Activated CD8-positive, alpha-beta T cell treated with anti-CD3 and anti-CD28 coated beads, Interleukin-2, amount 10 ng/mL, durations not matched to agents 7 days and 5 days (primary cell): ENCODE measurements around the gene PCIF1. TPM values are rescaled to one million over a fixed set of nuclear protein-coding genes. Genes with fewer than 3 reads are reported as not detected.
"Not testable (repeated sequence)": the region's sequence is repeated elsewhere in the genome, so short reads cannot be mapped to it uniquely, and the experiment has no call there.

Experiments
- ATAC-seq: fragments of 150-1000 bp; cut with Tn5 transposase; one replicate; pipeline ENCODE4 v1.10.0; 2021; ENCODE audit warnings: moderate library complexity
- CTCF ChIA-PET: fragments of 350-600 bp; sonication (Branson Sonifier 250); formaldehyde crosslinking; loops from one replicate; lab custom pipeline; 2021; ENCODE audit warnings: antibody characterized with exemption; lab: Charles Lee
- POLR2A ChIA-PET: fragments of 350-600 bp; sonication (Branson Sonifier 250); formaldehyde crosslinking; loops from one replicate; lab custom pipeline; 2021; ENCODE audit warnings: antibody characterized with exemption; lab: Charles Lee
- DNase-seq: peaks from one replicate; pipeline ENCODE4 v3.0.0-alpha.2; 2020
- H3K27ac Mint-ChIP-seq: one replicate; pipeline ENCODE4 v1.8.0; 2021; ENCODE audit warnings: mild to moderate bottlenecking, mixed read lengths
- H3K27me3 Mint-ChIP-seq: one replicate; pipeline ENCODE4 v1.8.0; 2021; ENCODE audit warnings: low read depth, mixed read lengths
- H3K36me3 Mint-ChIP-seq: one replicate; pipeline ENCODE4 v1.8.0; 2021; ENCODE audit warnings: low read depth, mixed read lengths
- H3K4me1 Mint-ChIP-seq: one replicate; pipeline ENCODE4 v1.8.0; 2021; ENCODE audit warnings: low read depth, mixed read lengths
- H3K4me3 Mint-ChIP-seq: one replicate; pipeline ENCODE4 v1.8.0; 2021; ENCODE audit warnings: mild to moderate bottlenecking, mixed read lengths
- H3K9me3 Mint-ChIP-seq: one replicate; pipeline ENCODE4 v1.8.0; 2022; ENCODE audit warnings: mixed read lengths; ENCODE audit not compliant: insufficient read depth
- total RNA-seq, 2 experiments: library from RNA; stranded (reverse); gene quantifications; one replicate each; pipeline ENCODE4 v1.2.3, GENCODE V29; 2021

Gene PCIF1
- total RNA-seq, 2 experiments from 2014 or later: 40.3 to 41.2 TPM

DNA sequence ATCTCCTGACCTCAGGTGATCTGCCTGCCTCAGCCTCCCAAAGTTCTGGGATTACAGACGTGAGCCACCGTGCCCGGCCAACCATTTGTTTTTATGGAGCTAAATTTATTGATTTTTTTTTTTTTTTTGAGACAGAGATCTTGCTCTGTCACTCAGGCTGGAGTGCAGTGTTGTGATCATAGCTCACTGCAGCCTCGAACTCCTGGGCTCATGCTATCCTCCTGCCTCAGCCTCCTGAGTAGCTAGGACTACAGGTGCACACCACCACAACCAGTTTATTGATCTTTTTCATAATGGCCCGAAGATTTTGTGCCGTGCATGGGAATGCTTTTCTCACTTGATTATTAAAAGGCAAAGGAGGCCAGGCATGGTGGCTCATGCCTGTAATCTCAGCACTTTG is 54.3 kb downstream of the PCIF1 start:
- ChIA-PET CTCF (interaction anchor here (0.6 to 6.8 kb wide), 8 partner anchors 10 to 713 kb away, joined by 3 to 138 read pairs (median 14); partner anchors contain the start of gene ZNF335), POLR2A (interaction anchor here (1.7 kb wide), 1 partner anchor 16 kb away, joined by 5 read pairs; no protein-coding TSS in a partner anchor)
- H3K9me3 Mint-ChIP-seq, H3K4me3 Mint-ChIP-seq, H3K4me1 Mint-ChIP-seq, H3K36me3 Mint-ChIP-seq, ATAC-seq, DNase-seq, H3K27ac Mint-ChIP-seq: not testable (repeated sequence)
- peaks cover 33% of the 10 kb centered on the region for H3K27me3 Mint-ChIP-seq

DNA sequence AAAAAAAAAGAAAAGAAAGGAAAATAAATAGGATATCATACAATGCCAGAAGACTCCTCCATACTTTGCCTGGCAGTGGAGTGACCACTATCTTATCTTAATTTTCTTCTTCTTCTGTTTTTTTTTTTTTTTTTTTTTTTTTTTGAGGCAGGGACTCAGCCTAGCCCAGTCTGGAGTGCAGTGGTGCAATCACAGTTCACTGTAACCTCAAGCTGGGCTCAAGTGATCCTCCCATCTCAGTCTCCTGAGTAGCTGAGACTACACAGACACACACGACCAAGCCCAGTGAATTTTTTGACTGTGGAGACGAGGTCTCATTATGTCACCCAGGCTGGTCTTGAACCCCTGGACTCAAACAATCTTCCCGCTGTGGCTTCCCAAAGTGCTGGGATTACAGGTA is 57.1 kb downstream of the PCIF1 start:
- H3K27ac Mint-ChIP-seq: no peak overlapping the region
- no peaks in the 10 kb centered on the region for H3K9me3 Mint-ChIP-seq
- peaks cover 20% of the 10 kb centered on the region for H3K4me1 Mint-ChIP-seq
- H3K4me3 Mint-ChIP-seq: no peak overlapping the region
- CTCF ChIA-PET: interaction anchor here (6.8 kb wide), 1 partner anchor 22 kb away, joined by 138 read pairs; no protein-coding TSS in a partner anchor
- POLR2A ChIA-PET: no interaction called here
- H3K27me3 Mint-ChIP-seq: peaks cover 32% of the 10 kb centered on the region
- DNase-seq (no peak), ATAC-seq (no peak)
- no peaks in the 10 kb centered on the region for H3K36me3 Mint-ChIP-seq

DNA sequence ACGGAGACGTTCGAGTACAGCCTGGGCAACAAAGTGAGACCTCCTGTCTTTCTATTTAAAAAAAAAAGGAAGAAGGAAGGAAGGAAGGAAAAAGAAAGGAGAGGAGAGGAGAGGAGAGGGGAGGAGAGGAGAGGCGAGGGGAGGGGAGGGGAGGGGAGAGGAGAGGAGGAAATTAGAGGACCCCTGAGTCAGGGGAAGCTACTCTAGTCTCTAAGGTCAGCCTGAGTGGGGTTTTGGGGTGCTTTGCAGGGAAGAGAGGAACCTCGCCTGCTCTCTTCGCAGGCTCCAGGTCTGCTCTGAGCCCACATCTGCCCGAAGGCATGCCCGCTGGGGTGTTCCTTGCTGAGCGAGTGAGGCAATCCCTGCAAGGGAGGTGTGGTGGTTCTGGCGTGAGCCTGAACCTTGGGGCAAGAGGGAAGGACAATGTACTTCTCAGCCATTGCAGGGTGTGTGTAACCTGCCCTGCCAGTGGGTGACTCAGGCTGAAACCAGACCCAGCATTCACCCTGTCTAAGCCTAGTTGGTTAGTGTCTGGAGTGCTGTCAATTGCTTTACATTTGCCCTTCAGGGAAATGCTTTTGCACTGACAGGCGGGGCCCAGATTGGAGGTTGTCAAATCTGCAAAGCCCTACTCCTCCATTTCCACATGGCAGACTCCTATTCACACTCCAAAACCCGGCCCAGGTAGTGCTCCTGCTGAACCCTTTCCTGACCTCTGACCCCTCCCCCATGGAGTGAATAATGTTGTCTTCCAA is 58.9 kb downstream of the PCIF1 start:
- DNase-seq (no peak), ATAC-seq (peak; percentile 60)
- Mint-ChIP-seq H3K9me3 (no peaks in the 10 kb centered on the region), H3K27me3 (peaks cover 24% of the 10 kb centered on the region), H3K4me3 (no peak overlapping the region), H3K27ac (no peak overlapping the region), H3K4me1 (peaks cover 27% of the 10 kb centered on the region), H3K36me3 (no peaks in the 10 kb centered on the region)
- CTCF ChIA-PET: interaction anchor here (0.8 to 1.4 kb wide), 2 partner anchors 18 to 23 kb away, joined by 3 read pairs; no protein-coding TSS in a partner anchor
- POLR2A ChIA-PET: no interaction called here

DNA sequence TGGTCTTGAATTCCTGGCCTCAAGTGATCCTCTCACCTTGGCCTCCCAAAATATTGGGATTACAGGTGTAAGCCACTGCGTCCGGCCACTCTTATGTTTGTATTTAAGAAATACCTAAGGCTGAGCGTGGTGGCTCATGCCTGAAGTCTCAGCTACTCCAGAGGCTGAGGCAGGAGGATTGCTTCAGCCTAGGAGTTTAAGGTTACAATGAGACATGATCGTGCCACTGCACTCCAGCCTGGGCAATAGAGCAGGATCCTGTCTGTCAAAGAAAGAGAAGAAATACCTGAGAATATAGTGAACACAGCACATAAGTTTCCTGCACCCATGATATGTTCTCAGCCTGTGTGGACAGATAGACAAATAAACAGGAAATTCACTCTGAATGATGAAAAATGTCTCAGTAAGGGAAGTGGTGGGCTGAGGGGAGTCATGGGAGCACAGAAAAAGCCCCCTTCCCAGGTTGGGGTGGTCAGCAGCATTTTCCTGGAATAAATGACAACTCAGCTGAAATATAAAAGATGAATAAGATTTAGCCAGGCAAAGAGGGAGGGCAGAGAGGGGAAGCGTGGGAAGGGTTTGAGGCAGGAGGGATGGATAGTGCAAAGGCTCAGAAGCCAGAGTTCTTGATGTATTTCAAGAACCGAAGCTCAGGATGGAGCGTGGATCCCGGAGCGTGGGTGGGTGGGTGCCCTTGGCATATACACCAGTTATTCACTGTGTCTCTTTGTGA is 60.4 kb downstream of the PCIF1 start:
- H3K27ac Mint-ChIP-seq: no peak overlapping the region
- H3K27me3 Mint-ChIP-seq: peaks cover 17% of the 10 kb centered on the region
- H3K9me3 Mint-ChIP-seq: no peaks in the 10 kb centered on the region
- H3K4me1 Mint-ChIP-seq: peaks cover 42% of the 10 kb centered on the region
- ChIA-PET POLR2A (no interaction called here), CTCF (interaction anchor here (0.7 to 8.0 kb wide), 4 partner anchors 8 to 14 kb away, joined by 3 to 83 read pairs (median 5); partner anchors contain the start of gene MMP9)
- DNase-seq: no peak
- H3K36me3 Mint-ChIP-seq: no peaks in the 10 kb centered on the region
- H3K4me3 Mint-ChIP-seq: no peak overlapping the region
- ATAC-seq: no peak

DNA sequence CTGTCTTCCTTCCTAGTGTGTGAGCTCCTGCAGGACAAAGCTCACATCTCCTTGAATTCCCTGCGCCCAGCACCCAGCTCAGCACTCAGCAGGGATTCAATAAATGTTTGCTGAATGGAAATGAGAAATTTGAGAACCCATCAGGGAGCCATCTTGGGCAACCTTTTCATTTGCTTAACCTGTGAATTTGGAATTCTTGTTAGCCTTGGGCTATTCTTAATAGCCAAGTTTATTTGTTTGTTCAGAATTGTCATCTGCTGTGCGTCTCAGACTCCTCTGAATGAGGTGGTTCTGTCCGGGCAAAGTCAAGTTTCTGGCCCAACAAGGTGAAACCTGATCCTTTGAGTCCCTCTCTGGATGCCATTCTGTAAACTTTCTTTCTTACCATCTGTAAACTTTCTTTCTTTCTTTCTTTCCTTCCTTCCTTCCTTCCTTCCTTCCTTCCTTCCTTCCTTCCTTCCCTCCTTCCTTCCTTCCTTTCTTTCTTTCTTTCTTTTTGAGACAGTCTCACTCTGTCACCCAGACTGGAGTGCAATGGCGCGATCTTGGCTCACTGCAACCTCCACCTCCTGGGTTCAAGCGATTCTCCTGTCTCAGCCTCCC is 61.1 kb downstream of the PCIF1 start:
- H3K36me3 Mint-ChIP-seq, ATAC-seq, H3K9me3 Mint-ChIP-seq, POLR2A ChIA-PET, H3K27ac Mint-ChIP-seq, H3K4me3 Mint-ChIP-seq, DNase-seq: not testable (repeated sequence)
- Mint-ChIP-seq H3K4me1 (peaks cover 49% of the 10 kb centered on the region), H3K27me3 (peaks cover 15% of the 10 kb centered on the region)
- CTCF ChIA-PET: interaction anchor here (0.7 to 8.0 kb wide), 5 partner anchors 8 to 26 kb away, joined by 3 to 83 read pairs (median 5); partner anchors contain the start of gene MMP9

DNA sequence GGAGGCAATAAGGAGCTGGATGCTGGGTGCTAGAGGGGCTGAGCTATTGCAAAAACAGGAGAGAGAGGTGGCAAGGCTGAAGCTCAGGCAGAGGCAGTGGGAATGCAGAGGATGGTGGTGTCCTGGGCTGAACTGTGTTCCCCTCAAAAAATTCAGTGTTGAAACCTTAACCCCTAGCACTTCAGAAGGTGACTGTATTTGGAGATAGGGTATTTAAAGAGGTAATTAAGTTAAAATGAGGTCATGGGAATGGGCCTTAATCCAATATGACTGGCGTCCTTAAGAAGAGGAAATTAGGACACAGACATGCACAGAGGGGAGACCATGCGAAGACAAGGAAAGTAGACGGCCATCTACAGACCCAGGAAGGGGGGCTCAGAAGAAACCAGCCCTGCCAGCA is 62.7 kb downstream of the PCIF1 start:
- peaks cover 57% of the 10 kb centered on the region for H3K4me1 Mint-ChIP-seq
- H3K9me3 Mint-ChIP-seq: no peaks in the 10 kb centered on the region

More for the DNA sequence above, 62.7 kb downstream of the PCIF1 start:
- CTCF ChIA-PET: interaction anchor here (0.7 to 8.0 kb wide), 5 partner anchors 10 to 117 kb away, joined by 3 to 83 read pairs (median 3); no protein-coding TSS in a partner anchor
- Mint-ChIP-seq H3K27me3 (peaks cover 13% of the 10 kb centered on the region), H3K36me3 (no peaks in the 10 kb centered on the region), H3K27ac (no peak overlapping the region), H3K4me3 (no peak overlapping the region)
- ATAC-seq (no peak), DNase-seq (no peak)
- POLR2A ChIA-PET: no interaction called here

Other genes starting within 250 kb of the PCIF1 start
- not detected for gene WFDC13, start 232.6 kb upstream of the PCIF1 start, total RNA-seq
- not detected for gene WFDC10B, start 229.7 kb upstream of the PCIF1 start, total RNA-seq
- not detected for gene SPINT4, start 212.3 kb upstream of the PCIF1 start, total RNA-seq
- gene WFDC3, start 142.8 kb upstream of the PCIF1 start, total RNA-seq: not detected
- gene DNTTIP1, start 142.7 kb upstream of the PCIF1 start, total RNA-seq: 10 to 100 TPM; 34.7 to 34.8 TPM
- 100 to 1,000 TPM; 251 to 261 TPM for gene UBE2C, start 122.0 kb upstream of the PCIF1 start, total RNA-seq
- gene TNNC2, start 107.4 kb upstream of the PCIF1 start, total RNA-seq: not detected
- gene SNX21, start 100.9 kb upstream of the PCIF1 start, total RNA-seq: 1 to 10 TPM; 1.6 to 1.7 TPM
- gene ACOT8, start 77.3 kb upstream of the PCIF1 start, total RNA-seq: 10 to 100 TPM; 29.3 to 32.1 TPM
- 1 to 10 TPM; 5.1 to 5.8 TPM for gene ZSWIM3, start 77.1 kb upstream of the PCIF1 start, total RNA-seq
- 1 to 10 TPM; 7.0 TPM for gene ZSWIM1, start 53.5 kb upstream of the PCIF1 start, total RNA-seq
- gene SPATA25, start 47.1 kb upstream of the PCIF1 start, total RNA-seq: 1 to 10 TPM in 1 of 2 experiments, under 1 TPM in 1; 0.76 to 1.4 TPM
- gene NEURL2, start 43.5 kb upstream of the PCIF1 start, total RNA-seq: 1 to 10 TPM; 1.1 to 1.3 TPM
- gene CTSA, start 43.3 kb upstream of the PCIF1 start, total RNA-seq: 10 to 100 TPM; 63.4 to 64.1 TPM
- gene PLTP, start 22.5 kb upstream of the PCIF1 start, total RNA-seq: 1 to 10 TPM; 2.2 to 2.8 TPM
- 10 to 100 TPM; 33.1 to 34.5 TPM for gene ZNF335, start 37.5 kb downstream of the PCIF1 start, total RNA-seq
- not detected for gene MMP9, start 74.2 kb downstream of the PCIF1 start, total RNA-seq
- 1 to 10 TPM; 1.3 to 1.7 TPM for gene SLC12A5, start 94.5 kb downstream of the PCIF1 start, total RNA-seq
- gene NCOA5, start 155.3 kb downstream of the PCIF1 start, total RNA-seq: 10 to 100 TPM; 30.3 to 30.9 TPM
- gene CD40, start 183.6 kb downstream of the PCIF1 start, total RNA-seq: 1 to 10 TPM in 1 of 2 experiments, under 1 TPM in 1; 0.94 to 1.0 TPM